Esophagus squamous epithelium (tissue), 5 donors: ENCODE results near the gene SVBP. TPM values are rescaled to one million over a fixed set of nuclear protein-coding genes. Genes with fewer than 3 reads are reported as not detected.

Source experiments
- DNase-seq: peaks from one replicate; lab custom pipeline; 2025; lab: John Stamatoyannopoulos, UW
- H3K27ac ChIP-seq, 4 donors: fragments of 200-600 bp; sonication (generic); one replicate each; pipeline ENCODE4 v1.5.1; 2016 to 2019; ENCODE audit warnings: mild to moderate bottlenecking in 1 of 4
- H3K27me3 ChIP-seq, 4 donors: fragments of 200-600 bp; sonication (generic); 1 replicate in 3 of 4; 2 replicates in 1 of 4; pipeline versions ENCODE4 v1.5.1 to v1.6.0; 2017 to 2021; ENCODE audit warnings: antibody characterized with exemption in 1 of 4
- H3K36me3 ChIP-seq, 3 donors: fragments of 200-600 bp; sonication (generic); one replicate each; pipeline ENCODE4 v1.5.1; 2016 to 2019
- H3K4me1 ChIP-seq, 3 donors: fragments of 200-600 bp; sonication (generic); one replicate each; pipeline ENCODE4 v1.5.1; 2017 to 2019
- H3K4me3 ChIP-seq, 4 donors: fragments of 200-600 bp; sonication (generic); 1 replicate in 3 of 4; 2 replicates in 1 of 4; pipeline ENCODE4 v1.5.1; 2016 to 2019; ENCODE audit warnings: mild to moderate bottlenecking in 2 of 4, moderate library complexity in 1 of 4
- H3K9me3 ChIP-seq, 3 donors: fragments of 200-600 bp; sonication (generic); one replicate each; pipeline ENCODE4 v1.5.1; 2016 to 2019
- CTCF ChIP-seq, 6 experiments: fragments of 450-650 bp in 4 of 6; fragments of 200-600 bp in 2 of 6; sonication (generic) in 2 of 6; IDR thresholded peaks; one replicate each; pipeline ENCODE4 v1.5.1; 2016 to 2019; ENCODE audit warnings: antibody characterized with exemption in 6 of 6, mild to moderate bottlenecking in 4 of 6, moderate library complexity in 4 of 6
- POLR2A ChIP-seq, 4 donors: fragments of 450-650 bp; IDR thresholded peaks; one replicate each; pipeline ENCODE4 v1.6.1; 2017; ENCODE audit warnings: antibody characterized with exemption in 4 of 4, mild to moderate bottlenecking in 4 of 4, moderate library complexity in 3 of 4
- intact Hi-C: fragments of 100-400 bp; cut with DNase I; formaldehyde crosslinking; loops from one replicate; pipeline ENCODE4 v1.15.0; 2022
- total RNA-seq, 4 donors: library from RNA; depleted of rRNA; stranded (reverse); fragments of >200 nt; gene quantifications; one replicate each; pipeline ENCODE4 v1.1.0, GENCODE V29; 2016
- donor health status: DM: yes; HTN: yes; CAD: no.

Gene SVBP
- total RNA-seq, 4 donors from 2014 or later, result 5.8 to 18.3 (median 14.2) TPM

- TF ChIP-seq POLR2A (IDR thresholded peaks at IDR 0.05), result no peak
- TF ChIP-seq CTCF (IDR thresholded peaks at IDR 0.05), result no peak
- Histone ChIP-seq H3K36me3 (peaks cover 10 to 91% (median 15%) of the 10 kb centered on the region in 3 donors), H3K4me1 (peaks cover 0 to 7% (median 0%) of the 10 kb centered on the region in 3 donors), H3K4me3 (no peak overlapping the region), H3K9me3 (no peaks in the 10 kb centered on the region), H3K27me3 (no peaks in the 10 kb centered on the region), H3K27ac (no peak overlapping the region)
- intact Hi-C loops, result no loop called here
- DNase-seq, result no peak
These were observed 59.3 kb downstream of the SVBP start for GRCh38 chr1:42757892-42758275.

Other genes starting within 250 kb of the SVBP start
- 10 to 100 TPM; 29.2 to 56.2 (median 43.4) TPM for gene PPIH, start 159.0 kb downstream of the SVBP start, total RNA-seq
- 100 to 1,000 TPM; 338 to 569 (median 531) TPM for gene YBX1, start 135.0 kb downstream of the SVBP start, total RNA-seq
- gene CLDN19, start 77.2 kb downstream of the SVBP start, total RNA-seq, result under 1 TPM in 1 of 4 donors, not detected in 3; 0.21 TPM
- 10 to 100 TPM in 1 of 4 donors, 1 to 10 TPM in 3; 5.5 to 12.4 (median 7.2) TPM for gene P3H1, start 50.4 kb downstream of the SVBP start, total RNA-seq
- 10 to 100 TPM in 1 of 4 donors, 1 to 10 TPM in 3; 1.5 to 15.4 (median 3.8) TPM for gene C1orf50, start 50.1 kb downstream of the SVBP start, total RNA-seq
- not detected for gene TMEM269, start 32.4 kb downstream of the SVBP start, total RNA-seq
- gene ERMAP, start 275 bp downstream of the SVBP start, total RNA-seq, result 10 to 100 TPM in 2 of 4 donors, 1 to 10 TPM in 2; 6.1 to 11.7 (median 8.7) TPM
- 1 to 10 TPM; 2.0 to 9.2 (median 5.5) TPM for gene ZNF691, start 29.2 kb upstream of the SVBP start, total RNA-seq
- gene SLC2A1, start 141.5 kb upstream of the SVBP start, total RNA-seq, result 100 to 1,000 TPM; 238 to 883 (median 448) TPM